Hepatocyte (in vitro differentiated cells): ENCODE data around the gene ASS1.

Experiments
- CTCF ChIP-seq: fragments of 200-600 bp; sonication (generic); IDR thresholded peaks from 2 replicates; pipeline ENCODE4 v1.5.1; 2016; ENCODE audit warnings: antibody characterized with exemption, mild to moderate bottlenecking; ENCODE audit not compliant: poor library complexity
- EZH2 ChIP-seq: fragments of 200-600 bp; sonication (generic); IDR thresholded peaks from 2 replicates; pipeline ENCODE4 v1.6.1; 2016; ENCODE audit warnings: antibody characterized with exemption, mild to moderate bottlenecking, borderline replicate concordance

GRCh38 chr9:130428086-130428665, 16.6 kb upstream of the ASS1 start:
- no peak for TF ChIP-seq CTCF
- TF ChIP-seq EZH2: no peak
